Neural cell (in vitro differentiated cells): Measurements from ENCODE around the gene NFKBIA. TPM values are rescaled to one million over a fixed set of nuclear protein-coding genes. Genes with fewer than 3 reads are reported as not detected.

Experiments
- H2AFZ ChIP-seq: fragments of 200-600, 300-800 bp; sonication (generic), shearing (Covaris generic); 2 replicates; pipeline ENCODE4 v1.6.0; 2014; ENCODE audit warnings: low read depth, mild to moderate bottlenecking, antibody characterized with exemption, low read length, moderate library complexity
- H3F3A ChIP-seq: fragments of 200-600 bp; shearing (Covaris generic); 2 replicates; pipeline ENCODE4 v1.6.1; 2016; ENCODE audit warnings: mild to moderate bottlenecking, moderate library complexity, mixed read lengths, antibody characterized with exemption, low read length; ENCODE audit not compliant: insufficient read depth, poor library complexity, severe bottlenecking
- H3K27ac ChIP-seq: fragments of 200-600, 300-800 bp; sonication (generic), shearing (Covaris generic); 2 replicates; pipeline ENCODE4 v1.5.1; 2014; ENCODE audit warnings: mild to moderate bottlenecking, low read length, moderate library complexity
- H3K27me3 ChIP-seq: fragments of 300-800, 200-600 bp; sonication (generic), shearing (Covaris generic); 2 replicates; pipeline ENCODE4 v1.6.0; 2014; ENCODE audit warnings: mild to moderate bottlenecking, low read depth, low read length, moderate library complexity; ENCODE audit not compliant: insufficient read depth
- H3K36me3 ChIP-seq: fragments of 300-800, 200-600 bp; sonication (generic), shearing (Covaris generic); 2 replicates; pipeline ENCODE4 v1.5.1; 2014; ENCODE audit warnings: mild to moderate bottlenecking, antibody characterized with exemption, low read length, moderate library complexity; ENCODE audit not compliant: insufficient read depth
- H3K4me2 ChIP-seq: fragments of 300-800, 200-600 bp; sonication (generic), shearing (Covaris generic); 2 replicates; pipeline ENCODE4 v1.6.0; 2014; ENCODE audit warnings: mild to moderate bottlenecking, low read length
- H3K4me3 ChIP-seq: fragments of 300-800, 200-600 bp; sonication (generic), shearing (Covaris generic); 2 replicates; pipeline ENCODE4 v1.5.1; 2014; ENCODE audit warnings: mild to moderate bottlenecking, low read length, moderate library complexity
- H3K79me2 ChIP-seq: fragments of 200-600 bp; shearing (Covaris generic); replicated peaks from 2 replicates; pipeline ENCODE4 v1.6.0; 2014; ENCODE audit warnings: mild to moderate bottlenecking, low read length, moderate library complexity; ENCODE audit not compliant: insufficient read depth
- H3K9ac ChIP-seq: fragments of 300-800, 200-600 bp; sonication (generic), shearing (Covaris generic); 2 replicates; pipeline ENCODE4 v1.6.1; 2016; ENCODE audit warnings: mild to moderate bottlenecking, low read length, mixed read lengths
- H3K9me2 ChIP-seq: fragments of 200-600 bp; shearing (Covaris generic); 2 replicates; pipeline ENCODE4 v1.6.1; 2016; ENCODE audit warnings: mild to moderate bottlenecking, low read length, mixed read lengths; ENCODE audit not compliant: insufficient read depth
- H3K9me3 ChIP-seq: fragments of 200-600, 300-800 bp; sonication (generic), shearing (Covaris generic); 2 replicates; pipeline ENCODE4 v1.6.1; 2016; ENCODE audit warnings: mild to moderate bottlenecking, mixed run types, low read length, moderate library complexity, mixed read lengths
- H4K20me1 ChIP-seq: fragments of 200-600 bp; shearing (Covaris generic); 2 replicates; pipeline ENCODE4 v1.6.1; 2016; ENCODE audit warnings: mild to moderate bottlenecking, mixed run types; ENCODE audit not compliant: insufficient read depth
- CTCF ChIP-seq: fragments of 450-650 bp; IDR thresholded peaks from 2 replicates; pipeline ENCODE4 v1.5.1; 2014; ENCODE audit warnings: antibody characterized with exemption, mild to moderate bottlenecking, moderate library complexity; ENCODE audit not compliant: poor library complexity, severe bottlenecking
- EP300 ChIP-seq: fragments of 450-650 bp; conservative IDR thresholded peaks from 2 replicates; pipeline ENCODE4 v1.6.1; 2014; ENCODE audit warnings: antibody characterized with exemption, mild to moderate bottlenecking, moderate library complexity; ENCODE audit not compliant: poor library complexity, severe bottlenecking
- EZH2 ChIP-seq: fragments of 200-600, 300-800 bp; shearing (Covaris generic), sonication (generic); IDR thresholded peaks from 2 replicates; pipeline ENCODE4 v1.6.1; 2014; ENCODE audit warnings: antibody characterized with exemption, low read length, borderline replicate concordance, mild to moderate bottlenecking; ENCODE audit not compliant: insufficient read depth, poor library complexity, severe bottlenecking
- MXI1 ChIP-seq: fragments of 450-650 bp; conservative IDR thresholded peaks from 2 replicates; pipeline ENCODE4 v1.6.1; 2014; ENCODE audit warnings: antibody characterized with exemption, mild to moderate bottlenecking; ENCODE audit not compliant: poor library complexity, severe bottlenecking
- POLR2AphosphoS5 ChIP-seq: IDR thresholded peaks from 2 replicates; pipeline ENCODE4 v1.6.1; 2012
- RAD21 ChIP-seq: fragments of 450-650 bp; conservative IDR thresholded peaks from 2 replicates; pipeline ENCODE4 v1.6.1; 2014; ENCODE audit warnings: antibody characterized with exemption, mild to moderate bottlenecking, moderate library complexity
- REST ChIP-seq: IDR thresholded peaks from 2 replicates; pipeline ENCODE4 v1.6.1; 2012; ENCODE audit warnings: borderline replicate concordance
- SMC3 ChIP-seq: fragments of 450-650 bp; conservative IDR thresholded peaks from 2 replicates; pipeline ENCODE4 v1.6.1; 2014; ENCODE audit warnings: antibody characterized with exemption, mild to moderate bottlenecking, moderate library complexity; ENCODE audit not compliant: poor library complexity
- TAF1 ChIP-seq: IDR thresholded peaks from 2 replicates; pipeline ENCODE4 v1.6.1; 2012; ENCODE audit warnings: low read depth
- polyA plus RNA-seq: library from polyadenylated mRNA; depleted of rRNA; stranded (reverse); fragments of >200 nt; gene quantifications from 2 replicates; pipeline ENCODE4 v1.2.3, GENCODE V29; 2014

NFKBIA gene
- polyA plus RNA-seq, 1 donor from 2014 or later: 48.8 TPM

GRCh38 chr14:35390577-35391387 is 13.8 kb downstream of the NFKBIA start:
- TF ChIP-seq EP300 (no peak), REST (no peak), CTCF (no peak), RAD21 (no peak), TAF1 (no peak), MXI1 (no peak)
- no peaks in the 10 kb centered on the region for H3K79me2 ChIP-seq
- H3K4me3 ChIP-seq: no peak overlapping the region
- H3K4me2 ChIP-seq: no peak overlapping the region
- no peak overlapping the region for H2AFZ ChIP-seq
- no peaks in the 10 kb centered on the region for H3F3A ChIP-seq
- H3K27ac ChIP-seq: no peak overlapping the region
- no peaks in the 10 kb centered on the region for H3K27me3 ChIP-seq
- no peaks in the 10 kb centered on the region for H3K36me3 ChIP-seq
- H3K9me3 ChIP-seq: no peaks in the 10 kb centered on the region
- no peaks in the 10 kb centered on the region for H4K20me1 ChIP-seq
- H3K9ac ChIP-seq: no peak overlapping the region
- no peaks in the 10 kb centered on the region for H3K9me2 ChIP-seq

GRCh38 chr14:35389315-35389667 is 15.3 kb downstream of the NFKBIA start:
- no peak overlapping the region for H3K9ac ChIP-seq
- H3K36me3 ChIP-seq: no peaks in the 10 kb centered on the region

More at GRCh38 chr14:35389315-35389667, 15.3 kb downstream of the NFKBIA start:
- no peaks in the 10 kb centered on the region for H3K27me3 ChIP-seq
- H3K79me2 ChIP-seq: no peaks in the 10 kb centered on the region
- H3K4me3 ChIP-seq: no peak overlapping the region
- TF ChIP-seq EP300 (no peak), POLR2AphosphoS5 (no peak), RAD21 (no peak), MXI1 (no peak), EZH2 (no peak), TAF1 (no peak), REST (no peak), SMC3 (no peak), CTCF (no peak)
- no peak overlapping the region for H2AFZ ChIP-seq
- H3K9me3 ChIP-seq: no peaks in the 10 kb centered on the region
- H3K9me2 ChIP-seq: no peaks in the 10 kb centered on the region
- H3F3A ChIP-seq: no peaks in the 10 kb centered on the region
- H4K20me1 ChIP-seq: no peaks in the 10 kb centered on the region
- H3K27ac ChIP-seq: no peak overlapping the region
- H3K4me2 ChIP-seq: no peak overlapping the region
